Natural killer cell (primary cell): Measurements from ENCODE around the gene KCNB1. TPM values are rescaled to one million over a fixed set of nuclear protein-coding genes. Genes with fewer than 3 reads are reported as not detected.

ENCODE experiments used
- ATAC-seq, 3 donors: fragments of 150-1000 bp in 2 of 3; fragments of 200-7000 bp in 1 of 3; cut with Tn5 transposase; 1 replicate in 1 of 3; 2 replicates in 2 of 3; pipeline ENCODE4 v1.10.0; 2021; ENCODE audit warnings: mild to moderate bottlenecking in 2 of 3, moderate library complexity in 2 of 3
- DNase-seq, 2 donors: peaks; one replicate each; pipeline versions ENCODE4 v3.0.0 to v3.0.0-alpha.2; 2013 to 2021; ENCODE audit warnings: mixed read lengths in 1 of 2
- H3K27ac ChIP-seq: one replicate; pipeline ENCODE4 v1.5.1; 2013; ENCODE audit warnings: mild to moderate bottlenecking, low read length
- H3K27me3 ChIP-seq: one replicate; pipeline ENCODE4 v1.6.1; 2013; ENCODE audit warnings: low read length; ENCODE audit not compliant: control insufficient read depth, insufficient read depth
- H3K36me3 ChIP-seq: one replicate; pipeline ENCODE4 v1.6.1; 2013; ENCODE audit warnings: low read length; ENCODE audit not compliant: control insufficient read depth, insufficient read depth
- H3K4me1 ChIP-seq: one replicate; pipeline ENCODE4 v1.6.1; 2013; ENCODE audit warnings: low read length; ENCODE audit not compliant: control insufficient read depth, insufficient read depth
- H3K4me3 ChIP-seq: one replicate; pipeline ENCODE4 v1.5.1; 2013; ENCODE audit warnings: low read length
- H3K9me3 ChIP-seq: one replicate; pipeline ENCODE4 v1.6.1; 2013; ENCODE audit warnings: low read length; ENCODE audit not compliant: control insufficient read depth, insufficient read depth
- H3K27ac Mint-ChIP-seq, 2 donors: one replicate each; pipeline ENCODE4 v1.8.0; 2022; ENCODE audit warnings: mild to moderate bottlenecking in 2 of 2, mixed read lengths in 2 of 2, moderate library complexity in 1 of 2
- H3K27me3 Mint-ChIP-seq, 2 donors: one replicate each; pipeline ENCODE4 v1.8.0; 2022; ENCODE audit warnings: low read depth in 2 of 2, mixed read lengths in 2 of 2
- H3K36me3 Mint-ChIP-seq: one replicate; pipeline ENCODE4 v1.8.0; 2022; ENCODE audit warnings: mixed read lengths
- H3K4me1 Mint-ChIP-seq, 2 donors: one replicate each; pipeline ENCODE4 v1.8.0; 2022; ENCODE audit warnings: mixed read lengths in 2 of 2
- H3K4me3 Mint-ChIP-seq: one replicate; pipeline ENCODE4 v1.8.0; 2022; ENCODE audit warnings: mild to moderate bottlenecking, moderate library complexity, mixed read lengths
- H3K9me3 Mint-ChIP-seq, 2 donors: one replicate each; pipeline ENCODE4 v1.8.0; 2022; ENCODE audit warnings: mixed read lengths in 2 of 2
- WGBS: methylation state at CpG from one replicate; pipeline ENCODE4 v1.1.7; 2013; ENCODE audit warnings: missing lambda C conversion rate; ENCODE audit not compliant: insufficient coverage; 5-methylcytosine and 5-hydroxymethylcytosine counted together
- intact Hi-C: fragments of 100-400 bp; cut with micrococcal nuclease; formaldehyde crosslinking; loops from one replicate; pipeline ENCODE4 v1.14.2; 2022
- total RNA-seq, 4 donors: library from RNA; stranded (reverse); fragments of 120-200 nt in 1 of 4; gene quantifications; one replicate each; pipeline versions ENCODE4 v1.2.3 to v1.2.4, GENCODE V29; 2013 to 2022
- TF ChIP-seq, protein P1 (sequence below): fragments of 200-600 bp; IDR thresholded peaks from one replicate; pipeline ENCODE4 v1.8.0; 2022; ENCODE audit warnings: antibody characterized with exemption

KCNB1 gene
- total RNA-seq, 3 donors from 2014 or later (not counting 1 experiment from before 2014, with no cell fraction given): 0.09 TPM; not detected in 2

DNA sequence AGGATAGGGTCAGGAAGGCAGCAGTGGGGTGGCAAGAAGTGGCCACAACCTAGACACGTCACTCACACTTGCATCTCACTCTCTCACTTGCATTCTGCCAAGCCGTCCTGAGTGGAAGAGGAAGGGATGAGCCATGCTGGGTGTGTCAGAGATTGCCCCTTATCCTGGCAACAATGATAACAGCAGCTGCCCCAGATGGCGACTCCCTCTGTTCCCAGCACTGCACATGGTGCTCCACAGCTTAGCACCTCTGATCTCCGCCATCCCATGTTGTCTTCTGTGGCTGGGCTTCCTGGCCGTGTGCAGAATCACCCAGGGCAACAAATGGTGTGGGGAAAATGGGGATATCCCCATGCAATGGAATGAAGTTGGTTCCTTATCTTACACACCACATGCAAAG, 11.1 kb downstream of the KCNB1 start:
- Histone ChIP-seq H3K36me3 (no peaks in the 10 kb centered on the region), H3K4me1 (no peaks in the 10 kb centered on the region), H3K4me3 (no peak overlapping the region), H3K27ac (no peak overlapping the region), H3K9me3 (no peaks in the 10 kb centered on the region), H3K27me3 (no peaks in the 10 kb centered on the region)
- intact Hi-C loops: no loop called here
- DNase-seq: no peak
- no peaks in the 10 kb centered on the region for H3K4me1 Mint-ChIP-seq
- H3K36me3 Mint-ChIP-seq: no peaks in the 10 kb centered on the region
- no peaks in the 10 kb centered on the region for H3K9me3 Mint-ChIP-seq
- no peak for ATAC-seq
- no peak overlapping the region for H3K27ac Mint-ChIP-seq
- WGBS: 59% methylated on average over 4 of the region's 5 CpGs
- TF ChIP-seq, protein P1, sequence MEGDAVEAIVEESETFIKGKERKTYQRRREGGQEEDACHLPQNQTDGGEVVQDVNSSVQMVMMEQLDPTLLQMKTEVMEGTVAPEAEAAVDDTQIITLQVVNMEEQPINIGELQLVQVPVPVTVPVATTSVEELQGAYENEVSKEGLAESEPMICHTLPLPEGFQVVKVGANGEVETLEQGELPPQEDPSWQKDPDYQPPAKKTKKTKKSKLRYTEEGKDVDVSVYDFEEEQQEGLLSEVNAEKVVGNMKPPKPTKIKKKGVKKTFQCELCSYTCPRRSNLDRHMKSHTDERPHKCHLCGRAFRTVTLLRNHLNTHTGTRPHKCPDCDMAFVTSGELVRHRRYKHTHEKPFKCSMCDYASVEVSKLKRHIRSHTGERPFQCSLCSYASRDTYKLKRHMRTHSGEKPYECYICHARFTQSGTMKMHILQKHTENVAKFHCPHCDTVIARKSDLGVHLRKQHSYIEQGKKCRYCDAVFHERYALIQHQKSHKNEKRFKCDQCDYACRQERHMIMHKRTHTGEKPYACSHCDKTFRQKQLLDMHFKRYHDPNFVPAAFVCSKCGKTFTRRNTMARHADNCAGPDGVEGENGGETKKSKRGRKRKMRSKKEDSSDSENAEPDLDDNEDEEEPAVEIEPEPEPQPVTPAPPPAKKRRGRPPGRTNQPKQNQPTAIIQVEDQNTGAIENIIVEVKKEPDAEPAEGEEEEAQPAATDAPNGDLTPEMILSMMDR: no peak
- H3K4me3 Mint-ChIP-seq: no peak overlapping the region
- peaks cover 27 to 59% of the 10 kb centered on the region in 2 donors for H3K27me3 Mint-ChIP-seq

DNA sequence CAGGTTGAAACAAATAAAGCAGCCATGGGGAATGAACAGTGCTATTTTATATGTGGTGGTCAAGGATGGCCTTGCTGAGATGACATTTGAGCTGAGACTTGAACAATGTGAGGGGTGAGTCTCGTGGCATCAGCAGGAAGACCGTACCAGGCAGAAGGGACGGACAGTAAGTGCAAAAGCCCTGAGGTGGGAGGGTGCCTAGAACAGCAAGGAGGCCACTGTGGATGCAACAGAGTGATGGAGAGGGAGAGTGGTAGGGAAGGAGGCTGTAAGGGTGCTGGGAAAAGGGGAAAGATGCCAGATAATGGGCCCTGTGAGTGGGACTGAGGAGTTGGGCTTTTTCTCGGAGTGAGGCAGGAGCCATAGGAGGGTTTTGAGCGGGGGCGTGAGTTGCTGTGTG, 11.5 kb downstream of the KCNB1 start:
- 78% methylated on average over 6 of the region's 6 CpGs for WGBS
- peaks cover 27 to 60% of the 10 kb centered on the region in 2 donors for H3K27me3 Mint-ChIP-seq
- TF ChIP-seq, protein P1: no peak

DNA sequence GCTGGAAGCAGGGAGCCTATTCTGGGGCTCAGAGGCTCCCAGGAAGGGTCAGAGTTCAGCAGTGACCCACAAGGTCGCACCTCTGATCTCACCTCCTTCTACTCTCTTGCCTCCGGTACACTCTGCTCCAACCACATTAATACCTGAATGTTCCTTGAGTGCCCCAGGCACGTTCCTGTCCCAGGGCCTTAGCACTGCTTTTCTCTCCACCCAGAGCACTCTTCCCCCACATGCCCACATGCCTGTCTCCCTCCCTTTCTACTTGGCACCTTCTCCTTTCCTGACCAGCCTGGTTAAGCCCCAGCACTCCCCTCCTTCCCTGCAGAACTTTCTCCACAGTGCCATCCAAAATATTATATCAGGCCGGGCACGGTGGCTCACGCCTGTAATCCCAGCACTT, 13.4 kb downstream of the KCNB1 start:
- DNase-seq (no peak), ATAC-seq (no peak)
- Histone ChIP-seq H3K27ac (no peak overlapping the region), H3K4me1 (no peaks in the 10 kb centered on the region), H3K27me3 (no peaks in the 10 kb centered on the region), H3K4me3 (no peak overlapping the region), H3K36me3 (no peaks in the 10 kb centered on the region), H3K9me3 (no peaks in the 10 kb centered on the region)
- H3K27ac Mint-ChIP-seq: no peak overlapping the region
- no peaks in the 10 kb centered on the region for H3K36me3 Mint-ChIP-seq
- H3K4me1 Mint-ChIP-seq: no peaks in the 10 kb centered on the region
- TF ChIP-seq, protein P1: no peak
- intact Hi-C loops: no loop called here
- H3K27me3 Mint-ChIP-seq: peaks cover 21 to 41% of the 10 kb centered on the region in 2 donors
- no peak overlapping the region for H3K4me3 Mint-ChIP-seq
- no peaks in the 10 kb centered on the region for H3K9me3 Mint-ChIP-seq
- 80% methylated on average over 6 of the region's 6 CpGs for WGBS

More for the DNA sequence above, 11.5 kb downstream of the KCNB1 start:
- H3K4me3 Mint-ChIP-seq: no peak overlapping the region
- Histone ChIP-seq H3K4me3 (no peak overlapping the region), H3K36me3 (no peaks in the 10 kb centered on the region), H3K9me3 (no peaks in the 10 kb centered on the region), H3K27ac (no peak overlapping the region), H3K27me3 (no peaks in the 10 kb centered on the region), H3K4me1 (no peaks in the 10 kb centered on the region)
- H3K36me3 Mint-ChIP-seq: no peaks in the 10 kb centered on the region
- intact Hi-C loops: no loop called here
- no peaks in the 10 kb centered on the region for H3K9me3 Mint-ChIP-seq
- ATAC-seq (no peak), DNase-seq (no peak)
- H3K4me1 Mint-ChIP-seq: no peaks in the 10 kb centered on the region
- H3K27ac Mint-ChIP-seq: no peak overlapping the region

DNA sequence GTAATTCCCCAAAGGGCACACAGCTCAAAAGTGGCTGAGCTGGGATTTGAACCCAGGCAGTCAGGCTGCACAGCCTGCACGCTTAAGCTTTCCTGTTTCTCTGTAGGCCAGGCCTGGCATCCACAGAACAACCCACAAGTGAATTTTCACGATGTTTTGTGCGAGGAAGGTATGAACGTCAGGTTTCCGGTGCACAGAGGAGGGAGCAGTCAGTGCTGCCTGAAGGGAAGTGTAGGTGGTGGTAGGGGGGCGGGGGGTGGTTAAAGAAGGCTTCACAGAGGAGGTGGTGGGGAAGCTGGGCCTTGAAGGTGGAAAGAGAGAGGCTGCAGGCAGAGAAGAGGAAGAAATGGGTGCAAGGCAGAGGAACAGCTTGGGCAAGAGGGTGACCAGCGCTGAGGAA, 14.1 kb downstream of the KCNB1 start:
- intact Hi-C loops: no loop called here
- no peaks in the 10 kb centered on the region for H3K9me3 ChIP-seq
- H3K4me3 ChIP-seq: no peak overlapping the region
- DNase-seq (no peak), ATAC-seq (no peak)
- H3K4me3 Mint-ChIP-seq: no peak overlapping the region
- H3K27me3 Mint-ChIP-seq: peaks cover 21 to 40% of the 10 kb centered on the region in 2 donors
- no peaks in the 10 kb centered on the region for H3K36me3 ChIP-seq
- H3K27me3 ChIP-seq: no peaks in the 10 kb centered on the region
- H3K27ac ChIP-seq: no peak overlapping the region
- WGBS: 51% methylated on average over 7 of the region's 7 CpGs
- H3K4me1 ChIP-seq: no peaks in the 10 kb centered on the region
- no peak overlapping the region for H3K27ac Mint-ChIP-seq
- H3K4me1 Mint-ChIP-seq: no peaks in the 10 kb centered on the region
- TF ChIP-seq, protein P1: no peak
- no peaks in the 10 kb centered on the region for H3K9me3 Mint-ChIP-seq
- no peaks in the 10 kb centered on the region for H3K36me3 Mint-ChIP-seq
